Fibroblast of mammary gland (primary cell): ENCODE measurements around the gene SNRPD1.
"Not testable (repeated sequence)": the region's sequence is repeated elsewhere in the genome, so short reads cannot be mapped to it uniquely, and the experiment has no call there.

Experiments used
- DNase-seq: peaks from one replicate; pipeline ENCODE4 v3.0.0-alpha.2; 2010; ENCODE audit warnings: low read depth
- H3K4me3 ChIP-seq: 2 replicates; pipeline ENCODE4 v1.5.1; 2011; ENCODE audit warnings: low read depth, mild to moderate bottlenecking, low read length, moderate library complexity; ENCODE audit not compliant: control insufficient read depth
- TF ChIP-seq, protein P1 (sequence below): conservative IDR thresholded peaks from 2 replicates; pipeline ENCODE4 v1.5.1; 2011; ENCODE audit warnings: low read depth, low read length, inconsistent platforms; ENCODE audit not compliant: control insufficient read depth, insufficient read depth

Gene SNRPD1

GRCh38 chr18:21598726-21599584 is 13.2 kb upstream of the SNRPD1 start:
- no peak for DNase-seq
- TF ChIP-seq, protein P1, sequence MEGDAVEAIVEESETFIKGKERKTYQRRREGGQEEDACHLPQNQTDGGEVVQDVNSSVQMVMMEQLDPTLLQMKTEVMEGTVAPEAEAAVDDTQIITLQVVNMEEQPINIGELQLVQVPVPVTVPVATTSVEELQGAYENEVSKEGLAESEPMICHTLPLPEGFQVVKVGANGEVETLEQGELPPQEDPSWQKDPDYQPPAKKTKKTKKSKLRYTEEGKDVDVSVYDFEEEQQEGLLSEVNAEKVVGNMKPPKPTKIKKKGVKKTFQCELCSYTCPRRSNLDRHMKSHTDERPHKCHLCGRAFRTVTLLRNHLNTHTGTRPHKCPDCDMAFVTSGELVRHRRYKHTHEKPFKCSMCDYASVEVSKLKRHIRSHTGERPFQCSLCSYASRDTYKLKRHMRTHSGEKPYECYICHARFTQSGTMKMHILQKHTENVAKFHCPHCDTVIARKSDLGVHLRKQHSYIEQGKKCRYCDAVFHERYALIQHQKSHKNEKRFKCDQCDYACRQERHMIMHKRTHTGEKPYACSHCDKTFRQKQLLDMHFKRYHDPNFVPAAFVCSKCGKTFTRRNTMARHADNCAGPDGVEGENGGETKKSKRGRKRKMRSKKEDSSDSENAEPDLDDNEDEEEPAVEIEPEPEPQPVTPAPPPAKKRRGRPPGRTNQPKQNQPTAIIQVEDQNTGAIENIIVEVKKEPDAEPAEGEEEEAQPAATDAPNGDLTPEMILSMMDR = no peak
- H3K4me3 ChIP-seq = peak overlapping the region; percentile 80

- no peak for DNase-seq
- TF ChIP-seq, protein P1 = no peak
- peak overlapping the region; percentile 80 for H3K4me3 ChIP-seq
Observed at GRCh38 chr18:21599585-21600525, 12.3 kb upstream of the SNRPD1 start.

- TF ChIP-seq, protein P1 = peak; percentile 62
- DNase-seq = peak; percentile 97
- H3K4me3 ChIP-seq = peak within 1 kb of the TSS; percentile 80
Observed at GRCh38 chr18:21600526-21601410, 11.3 kb upstream of the SNRPD1 start, which contains the start of gene ESCO1. ESCO1 (minus strand) TSS chr18:21600704; CDS start chr18:21574843, 25,861 bp downstream.

DNA sequence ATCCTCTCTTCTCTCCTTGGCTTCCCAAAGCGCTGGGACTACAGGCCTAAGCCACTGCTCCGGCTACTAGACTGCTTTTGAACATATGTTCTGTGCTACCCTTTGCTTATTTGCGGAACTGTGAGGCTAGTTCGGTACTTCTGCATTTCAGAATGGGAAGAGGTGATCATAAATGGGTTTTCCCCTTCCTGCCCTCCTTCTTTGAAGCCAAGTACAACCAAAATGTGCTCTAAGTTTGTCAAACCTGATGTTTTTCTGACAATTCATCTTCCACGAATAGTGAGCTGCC is 9.9 kb upstream of the SNRPD1 start:
- TF ChIP-seq, protein P1 = no peak
- DNase-seq = no peak

GRCh38 chr18:21604671-21605070 is 7.4 kb upstream of the SNRPD1 start:
- no peak overlapping the region for H3K4me3 ChIP-seq
- DNase-seq = no peak
- TF ChIP-seq, protein P1 = no peak

More for the DNA sequence above, 9.9 kb upstream of the SNRPD1 start:
- no peak overlapping the region for H3K4me3 ChIP-seq

DNA sequence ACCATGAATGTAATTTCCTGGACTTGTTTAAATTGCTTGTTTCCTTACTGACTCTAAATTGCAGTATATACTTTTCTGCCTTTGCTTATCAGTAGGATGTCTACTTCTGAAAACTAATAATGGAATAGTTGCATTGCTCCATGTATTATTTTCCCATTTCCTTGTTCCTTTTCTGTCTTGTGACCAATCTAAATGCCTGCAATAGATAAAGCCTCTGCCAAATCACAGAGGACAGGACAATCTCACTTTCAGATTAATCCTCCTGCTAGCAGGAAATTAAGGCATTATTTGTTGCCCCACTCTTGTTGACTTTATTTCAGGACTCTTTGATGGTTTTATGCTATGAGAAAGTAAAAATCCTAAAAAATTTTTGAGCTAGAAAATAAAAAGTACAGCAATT is 6.9 kb upstream of the SNRPD1 start:
- H3K4me3 ChIP-seq = no peak overlapping the region
- TF ChIP-seq, protein P1 = no peak
- no peak for DNase-seq

DNA sequence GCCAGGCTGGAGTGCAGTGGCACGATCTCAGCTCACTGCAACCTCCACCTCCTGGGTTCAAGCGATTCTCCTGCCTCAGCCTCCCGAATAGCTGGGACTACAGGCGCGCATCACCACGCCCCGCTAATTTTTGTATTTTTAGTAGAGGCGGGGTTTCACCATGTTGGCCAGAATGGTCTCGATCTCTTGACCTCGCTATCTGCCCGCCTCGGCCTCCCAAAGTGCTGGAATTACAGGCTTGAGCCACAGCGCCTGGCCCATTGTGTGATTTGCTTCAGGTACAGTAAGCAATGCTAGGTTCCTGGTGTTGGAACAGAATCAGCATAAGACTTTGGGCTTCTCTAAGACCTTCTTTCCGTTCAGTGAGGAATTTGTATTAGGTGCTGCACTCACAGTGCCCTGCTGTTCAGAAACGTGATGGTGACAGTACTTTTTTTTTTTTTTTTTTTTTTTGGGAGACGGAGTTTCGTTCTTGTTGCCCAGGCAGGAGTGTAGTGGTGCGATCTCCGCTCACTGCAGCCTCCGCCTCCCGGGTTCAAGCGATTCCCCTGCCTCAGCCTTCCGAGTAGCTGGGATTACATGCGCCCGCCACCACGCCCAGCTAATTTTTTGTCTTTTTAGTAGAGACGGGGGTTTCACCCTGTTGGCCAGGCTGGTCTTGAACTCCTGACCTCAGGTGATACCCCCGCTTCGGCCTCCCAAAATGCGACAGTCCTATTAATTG is 551 bp upstream of the SNRPD1 start:
- H3K4me3 ChIP-seq = peak overlapping the region; percentile 98
- not testable (repeated sequence) for DNase-seq

DNA sequence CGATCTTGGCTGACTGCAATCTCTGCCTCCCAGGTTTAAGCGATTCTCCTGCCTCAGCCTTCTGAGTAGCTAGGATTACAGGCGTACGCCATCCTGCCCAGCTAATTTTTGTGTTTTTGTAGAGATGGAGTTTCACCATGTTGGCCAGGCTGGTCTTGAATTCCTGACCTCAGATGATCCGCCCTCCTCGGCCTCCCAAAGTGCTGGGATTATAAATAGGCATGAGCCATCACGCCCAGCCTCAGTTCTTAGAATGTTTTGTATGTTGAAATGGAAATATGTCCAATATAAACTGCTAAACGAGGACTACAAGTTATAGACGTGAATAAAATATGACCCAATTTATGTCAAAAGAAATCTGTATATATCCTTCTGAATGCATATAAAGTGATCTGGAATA is 9.5 kb downstream of the SNRPD1 start:
- not testable (repeated sequence) for DNase-seq

More for the DNA sequence above, 9.5 kb downstream of the SNRPD1 start:
- H3K4me3 ChIP-seq = not testable (repeated sequence)
